ENCODE data around the gene CAMSAP1. TPM values are rescaled to one million over a fixed set of nuclear protein-coding genes. Genes with fewer than 3 reads are reported as not detected.

Gene CAMSAP1
- polyA plus RNA-seq, 5 donors = 20.5 to 24.1 (median 22.7) TPM

GRCh38 chr9:135939351-135940265, 32.3 kb upstream of the CAMSAP1 start:
- DNase-seq = no peak

DNA sequence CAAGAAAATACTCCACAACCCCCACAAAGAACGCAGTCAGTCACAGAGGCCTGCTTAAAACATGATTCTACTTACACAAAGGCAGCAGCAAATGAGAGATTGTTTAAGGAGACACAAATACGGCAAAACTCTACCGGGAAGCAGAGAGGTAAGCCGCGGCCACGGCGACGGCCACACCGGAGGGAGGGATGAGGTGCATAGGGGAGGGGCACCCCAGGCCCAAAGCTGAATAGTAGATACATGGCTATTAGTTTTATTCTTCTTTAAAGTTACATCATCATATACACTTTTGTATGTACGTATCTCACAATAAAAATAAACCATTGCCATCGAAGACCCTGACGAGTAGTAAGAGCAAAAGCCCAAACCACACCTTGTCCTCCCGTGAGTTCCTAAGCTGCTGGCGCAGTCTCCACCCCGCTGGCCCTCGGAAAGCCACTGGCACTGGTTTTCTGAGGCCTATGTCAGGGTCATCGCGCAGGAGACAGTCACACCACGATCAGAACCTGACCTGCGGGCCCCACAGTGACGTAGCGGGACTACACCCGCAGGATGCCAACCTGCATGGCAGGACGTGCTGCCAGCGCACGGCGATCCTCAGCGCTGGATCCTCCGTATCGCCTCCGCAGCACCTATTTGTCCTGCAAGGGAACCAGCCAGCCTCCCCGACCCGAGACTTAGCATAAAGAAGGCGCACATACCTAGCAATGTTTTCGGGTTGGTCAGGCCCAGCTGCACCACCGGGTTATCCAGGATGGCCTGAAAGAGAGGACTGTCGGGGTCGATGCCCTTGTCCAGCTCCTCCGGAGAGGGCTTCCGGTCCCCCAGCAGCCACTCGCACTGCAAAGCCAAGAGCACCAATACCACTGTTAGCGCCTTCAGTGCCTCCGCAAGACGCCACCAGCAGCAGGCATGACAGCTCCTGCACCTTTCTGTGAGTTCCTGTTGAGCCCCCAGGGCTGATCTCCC, 30.5 kb upstream of the CAMSAP1 start:
- no peak for DNase-seq

- DNase-seq = no peak
Measured at GRCh38 chr9:135933114-135933513, 25.8 kb upstream of the CAMSAP1 start.

DNA sequence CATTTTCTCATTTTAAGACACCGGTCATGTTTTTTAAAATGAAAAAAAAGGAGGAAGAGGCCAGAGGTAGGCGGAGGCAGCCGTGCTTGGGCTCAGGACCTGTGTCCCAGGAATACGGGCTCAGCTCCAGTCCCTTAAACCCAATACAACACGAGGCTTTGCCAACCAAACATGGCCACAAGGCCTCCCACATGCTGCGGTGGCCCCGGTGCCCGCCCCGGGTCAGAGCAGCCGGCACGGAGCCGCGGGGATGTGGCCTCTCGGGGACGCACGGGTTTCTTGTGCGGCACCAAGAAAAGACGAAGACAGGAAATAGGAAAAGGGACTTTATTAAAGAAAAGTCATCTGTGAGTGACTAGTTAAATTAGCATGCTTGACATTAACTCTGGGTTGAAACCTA, 25.3 kb upstream of the CAMSAP1 start:
- DNase-seq = no peak

- DNase-seq = no peak
Measured at GRCh38 chr9:135931349-135931820, 24.0 kb upstream of the CAMSAP1 start.

DNA sequence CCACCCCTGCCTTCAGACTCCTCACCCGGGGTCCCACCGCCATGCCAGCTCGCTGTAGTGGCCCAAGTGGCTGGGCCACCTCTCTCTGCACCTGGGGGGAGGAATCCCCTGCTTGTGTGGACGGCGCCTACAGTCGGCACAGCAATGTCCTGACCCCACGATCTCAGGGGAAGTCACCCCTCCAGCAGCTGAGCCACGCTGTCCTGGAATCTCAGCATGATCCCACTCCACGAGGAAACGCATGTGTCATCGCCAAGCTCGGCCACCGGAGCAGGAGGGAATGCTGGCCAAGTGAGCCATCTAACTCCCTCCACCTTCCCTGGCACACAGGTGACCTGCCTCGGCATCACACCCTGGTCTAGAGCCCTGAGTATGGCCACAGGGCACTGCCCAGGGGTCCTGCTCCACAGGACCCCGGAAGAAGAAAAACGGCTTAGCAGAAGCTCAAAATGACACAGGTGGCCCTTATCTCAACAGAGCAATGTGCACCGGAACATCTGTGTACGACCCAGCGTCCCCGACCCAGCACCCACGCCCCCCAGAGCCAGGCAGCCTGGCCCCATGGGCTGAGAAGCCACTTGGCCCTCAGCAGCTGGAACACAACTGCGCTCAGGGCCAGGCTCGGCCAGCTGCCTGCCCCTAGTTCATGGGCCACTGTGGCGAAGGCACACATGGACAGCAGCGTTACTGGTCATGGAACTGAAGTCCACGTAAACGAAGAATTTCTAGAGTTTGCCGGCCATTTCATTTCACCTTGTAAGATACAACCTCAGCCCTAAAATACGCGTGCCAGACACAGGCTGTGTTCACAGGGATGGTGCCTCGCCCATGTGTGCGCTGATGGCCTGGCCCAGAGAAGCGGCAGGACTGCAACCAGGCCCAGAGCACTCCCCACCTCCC, 23.4 kb upstream of the CAMSAP1 start:
- DNase-seq = no peak

DNA sequence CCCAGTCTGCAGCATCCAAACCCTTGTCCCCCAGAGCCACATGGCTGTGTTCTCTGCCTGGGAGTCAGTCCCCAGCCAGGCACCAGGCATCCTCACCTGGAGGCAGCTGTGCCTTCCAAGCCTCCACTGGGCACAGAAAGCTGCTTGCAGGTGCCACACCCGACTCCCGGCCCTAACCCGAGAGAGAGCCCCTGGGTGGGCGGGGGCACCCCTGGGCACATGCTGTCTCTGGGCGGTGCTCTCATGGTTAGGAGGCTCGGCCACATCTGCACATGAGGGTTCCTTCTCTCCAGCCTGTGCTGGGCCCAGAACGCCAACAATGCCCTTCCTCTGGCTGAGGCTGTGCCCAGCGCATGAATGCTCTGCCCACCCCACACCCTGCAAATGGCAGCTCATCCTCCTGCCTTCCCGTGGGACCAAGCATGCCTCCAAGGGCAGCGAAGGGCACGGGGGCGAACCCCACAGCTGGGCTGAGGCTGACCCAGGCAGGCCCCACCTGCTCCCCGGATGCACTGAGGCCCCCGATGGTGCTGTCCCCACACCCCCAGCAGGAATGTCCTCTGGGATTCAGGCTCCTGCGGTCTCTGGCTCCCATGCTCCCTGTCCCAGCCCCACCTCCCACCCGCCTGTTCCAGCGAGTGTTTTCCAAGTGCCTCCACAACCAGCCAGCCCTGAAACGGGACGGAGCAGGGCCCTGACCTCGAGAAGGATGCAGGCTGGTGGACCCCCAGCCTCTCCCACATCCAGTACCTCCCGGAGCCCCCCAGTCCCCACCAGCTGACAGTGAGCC, 22.5 kb upstream of the CAMSAP1 start:
- DNase-seq = no peak

DNA sequence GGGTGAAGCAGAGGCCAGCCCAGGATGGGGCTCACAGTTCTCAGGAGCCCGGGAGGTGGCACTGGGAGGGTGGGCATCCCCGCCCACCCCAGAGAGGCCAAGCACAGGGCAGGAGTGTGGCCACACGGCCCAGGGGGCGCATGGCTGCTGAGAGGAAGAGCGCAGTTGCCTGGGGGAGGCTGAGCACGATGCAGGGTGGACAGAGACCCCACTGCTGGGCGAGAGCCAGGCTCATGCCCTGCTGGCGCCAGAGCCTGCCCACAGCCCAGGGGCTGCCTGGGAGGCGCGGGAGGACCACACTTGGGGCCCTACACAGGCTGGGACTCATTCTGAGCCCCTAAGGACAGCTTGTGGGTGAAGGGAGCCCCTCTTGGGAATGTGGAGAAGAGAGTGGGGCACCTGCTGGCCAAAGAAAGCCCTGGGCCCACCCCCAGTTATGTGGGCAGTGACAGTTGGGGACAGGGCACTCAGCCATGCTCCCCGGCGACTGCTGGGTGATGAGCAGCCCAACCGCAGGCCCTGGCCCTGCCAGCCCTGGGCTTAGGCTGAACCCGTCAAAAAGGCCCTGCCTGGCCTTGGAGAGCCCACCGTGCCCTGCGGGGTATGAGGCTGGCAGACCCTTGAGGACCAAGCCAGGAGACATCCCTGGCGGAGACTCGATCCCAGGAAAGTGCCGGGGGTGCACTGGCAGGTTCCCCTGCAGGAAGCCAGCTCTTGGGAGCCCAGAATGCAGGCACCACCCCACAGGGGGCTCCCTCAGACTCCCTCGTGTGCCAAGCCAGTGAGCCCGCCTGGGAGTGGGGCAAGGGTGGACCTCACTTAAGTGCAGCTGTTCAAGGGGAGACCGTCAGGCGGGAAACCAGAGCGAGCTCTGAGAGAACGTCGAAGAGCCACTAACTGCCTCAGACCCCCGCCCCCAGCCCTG, 21.6 kb upstream of the CAMSAP1 start:
- no peak for DNase-seq

DNA sequence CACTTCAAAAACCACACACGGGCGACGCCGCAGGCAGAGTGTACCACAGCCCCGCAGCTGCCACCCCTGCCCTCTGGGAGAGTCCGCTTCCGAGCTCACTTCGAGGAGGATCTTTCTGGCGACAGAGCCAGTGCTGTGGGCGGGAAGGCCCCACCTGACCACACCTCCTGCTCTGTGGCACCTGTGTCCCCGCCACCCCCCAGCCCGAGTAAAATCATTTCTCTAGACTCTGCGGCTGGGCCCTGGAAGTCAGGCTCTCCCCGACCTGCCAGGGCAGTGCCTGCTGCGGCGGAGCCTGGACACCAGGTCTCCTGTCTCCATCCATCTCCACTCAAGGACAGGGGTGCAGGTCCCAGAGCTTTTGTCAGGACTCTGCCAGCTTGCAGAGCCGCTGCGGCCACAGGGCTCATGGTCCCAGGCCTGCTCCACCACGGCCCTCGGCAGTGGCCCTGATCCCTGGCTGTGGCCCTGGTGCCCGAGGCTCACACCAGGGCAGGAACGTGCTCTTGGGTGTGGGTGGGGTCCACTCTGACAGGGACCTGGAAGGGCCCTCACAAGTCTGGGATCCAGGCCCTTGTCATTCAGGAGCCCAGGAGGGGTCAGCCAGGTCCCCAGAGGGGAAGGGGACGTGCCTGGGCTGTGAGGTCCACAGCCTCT, 20.9 kb upstream of the CAMSAP1 start:
- no peak for DNase-seq

DNA sequence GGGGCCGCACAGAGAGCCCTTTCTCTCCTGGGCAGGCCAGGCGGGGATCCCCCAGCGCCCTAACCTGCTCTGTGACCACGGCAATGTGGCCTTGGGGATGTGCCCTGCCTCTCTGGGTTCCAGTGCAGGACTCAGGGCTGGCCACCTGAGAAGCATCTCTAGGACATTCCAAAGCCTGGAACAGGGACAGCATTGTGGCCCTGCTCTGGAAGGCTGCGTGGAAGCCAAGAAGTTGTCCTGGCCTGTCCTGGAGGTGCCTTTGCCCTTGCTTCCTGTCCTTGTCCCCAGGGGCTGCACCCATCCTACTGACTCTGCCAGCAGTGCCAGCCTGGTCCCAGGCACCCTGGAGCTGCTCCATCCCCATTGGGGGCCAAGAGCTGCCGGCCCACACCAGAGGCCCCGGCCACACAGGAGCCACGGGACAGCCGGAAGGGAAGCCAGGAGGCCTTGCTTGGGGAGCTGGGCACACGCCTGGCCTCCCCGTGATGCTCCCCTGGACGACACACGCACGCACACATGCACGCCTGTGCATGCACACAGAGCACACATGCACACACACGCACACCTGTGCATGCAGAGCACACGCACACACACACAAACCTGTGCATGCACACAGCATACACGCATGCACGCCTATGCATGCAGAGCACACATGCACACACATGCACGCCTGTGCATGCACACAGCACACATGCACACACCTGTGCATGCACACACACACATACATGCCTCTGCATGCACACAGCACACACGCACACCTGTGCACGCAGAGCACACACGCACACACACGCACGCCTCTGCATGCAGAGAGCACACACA, 20.1 kb upstream of the CAMSAP1 start:
- no peak for DNase-seq

- DNase-seq = no peak
Measured at GRCh38 chr9:135926402-135927194, 19.3 kb upstream of the CAMSAP1 start.

DNA sequence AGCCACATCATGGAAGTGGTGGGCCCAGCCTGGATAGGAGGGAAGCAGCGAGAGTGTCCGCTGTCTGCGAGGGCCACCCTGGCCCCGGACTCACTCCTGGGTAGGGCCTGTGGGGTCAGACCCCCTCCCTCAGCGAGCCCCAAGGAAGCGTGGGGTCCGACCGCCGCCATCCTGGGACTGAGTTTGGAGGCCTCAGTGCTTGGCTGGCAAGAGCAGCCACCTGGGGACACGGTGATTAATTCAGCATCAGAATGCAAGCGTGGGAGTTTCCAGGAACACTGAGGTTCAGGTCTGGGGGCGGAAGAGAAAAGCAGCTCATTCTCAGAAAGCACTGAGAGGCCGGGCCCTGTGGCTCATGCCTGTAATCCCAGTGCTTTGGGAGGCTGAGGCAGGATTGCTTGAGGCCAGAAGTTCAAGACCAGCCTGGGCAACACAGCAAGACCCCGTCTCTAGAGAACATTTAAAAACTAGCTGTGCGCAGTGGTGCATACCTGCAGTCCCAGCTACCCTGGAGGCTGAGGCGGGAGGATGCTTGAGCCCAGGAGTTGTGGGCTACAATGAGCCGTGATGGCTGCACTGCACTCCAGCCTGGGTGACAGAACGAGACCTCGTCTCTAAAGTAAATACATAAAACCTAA, 18.3 kb upstream of the CAMSAP1 start:
- no peak for DNase-seq

DNA sequence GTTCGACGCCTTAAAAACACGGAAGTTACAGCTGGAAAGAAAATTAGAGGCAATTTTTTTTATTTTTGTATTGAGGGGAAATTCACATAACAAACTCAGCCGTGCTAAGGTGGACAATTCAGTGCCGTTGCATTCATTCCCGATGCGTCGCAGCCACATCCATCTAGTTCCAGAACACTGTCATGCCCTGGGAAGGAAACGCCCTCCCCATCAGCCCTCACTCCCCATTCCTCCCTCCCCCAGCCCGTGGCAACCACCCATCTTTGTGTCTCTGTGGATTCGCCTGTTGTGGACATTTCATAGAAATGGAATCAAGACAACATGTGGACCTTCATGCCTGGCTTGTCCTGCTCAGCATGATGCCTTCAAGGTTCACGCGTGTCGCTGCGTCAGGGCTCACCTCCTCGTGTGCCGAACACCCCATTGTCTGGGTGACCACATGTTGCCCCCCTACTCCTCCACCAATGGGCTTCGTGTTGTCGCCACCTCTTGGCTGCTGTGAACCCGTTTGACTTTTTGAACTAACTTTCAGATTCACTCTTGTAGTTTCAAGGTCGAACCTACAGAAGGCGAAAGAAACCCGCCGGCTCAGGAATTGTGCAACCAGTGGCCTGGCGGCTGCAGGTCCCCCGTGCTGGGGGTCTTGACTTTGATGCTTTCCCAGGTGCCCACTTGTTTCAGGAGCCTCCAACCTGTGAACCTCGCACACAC, 17.4 kb upstream of the CAMSAP1 start:
- no peak for DNase-seq

DNA sequence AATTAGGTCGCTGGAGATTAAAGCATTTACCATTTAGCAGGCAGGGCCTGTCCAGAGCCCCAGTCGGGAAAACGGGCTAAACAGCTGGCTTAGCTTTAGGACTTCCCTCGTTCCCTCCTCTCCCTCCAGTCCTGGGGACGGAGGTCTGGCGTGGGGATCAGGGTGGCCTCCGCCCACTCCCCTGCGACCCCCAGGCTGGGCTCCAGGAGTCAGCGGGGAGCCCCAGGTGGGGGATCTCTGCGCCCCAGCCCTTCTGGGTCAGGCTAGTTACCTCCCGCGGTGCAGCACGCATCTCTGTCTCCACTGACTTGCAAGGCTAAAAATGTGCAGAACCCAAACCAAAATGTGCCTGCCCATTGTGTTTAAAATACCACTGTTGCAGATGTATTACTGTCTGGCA, 16.2 kb upstream of the CAMSAP1 start:
- no peak for DNase-seq

- DNase-seq = no peak
Measured at GRCh38 chr9:135921749-135922310, 14.5 kb upstream of the CAMSAP1 start.

Data from right lung (tissue), 5 donors.